ENCODE measurements around the gene SGSM2. TPM values are rescaled to one million over a fixed set of nuclear protein-coding genes. Genes with fewer than 3 reads are reported as not detected.

Gene SGSM2
- total and polyA plus RNA-seq, 2 of the 8 experiments (the other 6 are each of a cell fraction or from before 2014, with no cell fraction given) = 44.5 to 77.7 TPM

DNA sequence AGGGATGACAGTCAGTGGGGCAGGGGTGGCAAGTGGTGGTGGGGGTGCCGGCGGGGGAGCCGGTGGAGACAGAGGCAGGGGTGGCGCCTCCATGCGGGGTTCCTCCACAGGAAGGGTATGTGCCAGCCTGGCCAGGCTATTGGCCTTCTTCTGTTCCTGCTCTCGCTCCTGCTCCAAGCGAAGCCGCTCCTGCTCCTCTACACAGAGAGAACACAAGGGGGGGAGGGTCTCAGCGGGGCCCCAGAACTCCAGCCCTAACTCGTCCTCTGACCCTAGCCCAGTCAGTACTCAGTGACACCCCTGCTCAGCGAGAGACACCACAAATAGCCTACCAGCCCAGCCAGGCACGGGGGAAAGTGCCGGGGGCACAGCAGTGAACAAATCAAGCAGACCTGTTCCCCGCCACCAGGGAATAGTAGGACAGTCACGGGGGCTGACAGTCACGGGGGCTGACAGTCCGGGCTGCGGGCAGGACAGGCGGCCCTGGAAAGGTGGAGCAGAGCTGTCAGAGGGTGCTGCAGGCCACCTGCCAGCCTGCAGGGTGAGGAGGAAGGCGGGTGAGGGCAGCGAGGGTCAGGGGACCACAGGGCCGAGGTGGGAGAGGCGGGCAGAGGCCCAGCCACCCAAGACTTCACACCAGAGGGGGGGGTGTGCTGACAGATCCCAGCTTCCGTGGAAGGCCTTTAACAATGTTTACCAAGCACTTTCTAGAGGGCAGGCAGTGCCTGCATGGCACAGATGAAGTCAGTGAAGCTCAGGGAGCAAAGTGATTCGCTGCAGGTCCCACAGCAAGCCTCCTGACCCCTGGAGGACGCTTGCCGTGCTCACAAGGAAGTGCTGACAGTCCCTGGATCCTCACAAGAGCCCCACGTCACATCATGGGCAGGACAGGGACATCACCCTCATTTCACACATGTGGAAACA is 58.2 kb downstream of the SGSM2 start:
- H3K27ac ChIP-seq (ENCODE audit: low read depth, low read length) = no peak overlapping the region
- POLR2A ChIA-PET (ENCODE audit: partially characterized antibody) = interaction anchor here (0.9 to 1.3 kb wide), 3 partner anchors 15 to 57 kb away, joined by 3 to 4 read pairs (median 3); no protein-coding TSS in a partner anchor
- no peak overlapping the region for H4K5ac ChIP-seq (ENCODE audit: insufficient read length, low read depth, low read length)
- H4K8ac ChIP-seq (ENCODE audit: extremely low read depth, insufficient read depth, low read length) = peak overlapping the region; percentile 60
- no peak overlapping the region for H2AK5ac ChIP-seq (ENCODE audit: low read depth, low read length)
- no peak overlapping the region for H3K23ac ChIP-seq (ENCODE audit: insufficient read length)
- peaks cover 0 to 54% of the 10 kb centered on the region in 2 experiments; a peak in 2 of 4 replicates for H3K79me2 ChIP-seq (ENCODE audit: control insufficient read depth in 1 of 2, insufficient read depth in 2 of 2, low read length in 2 of 2)
- H3K27me3 ChIP-seq (replicated peaks in 1 of 4; ENCODE audit: control insufficient read depth in 3 of 4, extremely low read depth in 1 of 4, insufficient read depth in 3 of 4, low read length in 3 of 4) = no peaks in the 10 kb centered on the region
- H3K56ac ChIP-seq (replicated peaks; ENCODE audit: insufficient read length, low read depth, low read length) = no peak overlapping the region
- CTCF ChIA-PET (ENCODE audit: partially characterized antibody) = interaction anchor here (1.3 to 1.8 kb wide), 3 partner anchors 13 to 21 kb away, joined by 3 to 9 read pairs (median 6); no protein-coding TSS in a partner anchor
- H3K36me3 ChIP-seq (ENCODE audit: control insufficient read depth in 2 of 4, insufficient read depth in 4 of 4, low read length in 3 of 4) = no peaks in the 10 kb centered on the region
- H3K4me3 ChIP-seq (ENCODE audit: extremely low read depth in 1 of 4, insufficient read depth in 2 of 4, low read depth in 3 of 4, low read length in 4 of 4) = peak overlapping the region in 3 of 4 experiments; percentile 43 to 96 (median 48); a peak in 4 of 8 replicates
- no peak overlapping the region for H3K4ac ChIP-seq (replicated peaks; ENCODE audit: insufficient read length, low read depth, low read length)
- no peak overlapping the region for H3K14ac ChIP-seq (ENCODE audit: insufficient read length)
- DNase-seq (ENCODE audit: low read depth in 1 of 2, low spot score in 2 of 2) = no peak
- H3K23me2 ChIP-seq (ENCODE audit: low read depth, low read length) = peaks cover 25% of the 10 kb centered on the region
- peak overlapping the region; percentile 87; the same call in 1 of the 2 replicates for H2BK12ac ChIP-seq (ENCODE audit: low read depth, low read length)
- no peak overlapping the region for H2AFZ ChIP-seq (ENCODE audit: low read length)
- peak overlapping the region; percentile 75 to 94 for H3K4me2 ChIP-seq (ENCODE audit: insufficient read depth in 1 of 2, low read depth in 2 of 2, low read length in 2 of 2)
- FAIRE-seq = no peak
- H2BK5ac ChIP-seq (ENCODE audit: low read depth, low read length) = peak overlapping the region; percentile 12
- H3K9me3 ChIP-seq (ENCODE audit: insufficient read depth in 2 of 2, low read depth in 1 of 2, low read length in 1 of 2) = no peaks in the 10 kb centered on the region
- peaks cover 15 to 46% (median 32%) of the 10 kb centered on the region in 4 experiments for H3K4me1 ChIP-seq (replicated peaks in 1 of 4; ENCODE audit: control insufficient read depth in 3 of 4, insufficient read depth in 4 of 4, low read length in 3 of 4)
- WGBS, 2 experiments (ENCODE audit: extremely low coverage in 1 of 2, insufficient coverage in 1 of 2, insufficient read length in 1 of 2, insufficient replicate concordance in 2 of 2, low coverage in 1 of 2, low lambda C conversion rate in 2 of 2, missing lambda C conversion rate in 1 of 2) = 76% methylated on average over 23 of the region's 28 CpGs; no CpG with 5 or more reads in 1 of the 2 experiments
- H3K18ac ChIP-seq (ENCODE audit: extremely low read depth, low read length) = no peak overlapping the region; the same call in 1 of the 2 replicates
- TF ChIP-seq CREB1 (IDR thresholded peaks at IDR 0.05) = no peak
- no peak for TF ChIP-seq SIX5 (IDR thresholded peaks at IDR 0.05; ENCODE audit: low read depth, low read length)
- no peak for TF ChIP-seq CTBP2 (IDR thresholded peaks at IDR 0.05; ENCODE audit: borderline replicate concordance, insufficient read depth, insufficient read length, low read length)
- no peak for TF ChIP-seq PHF8 (conservative IDR thresholded peaks at IDR 0.05; ENCODE audit: low read depth, low read length)
- H4K20me1 ChIP-seq (replicated peaks in 1 of 2; ENCODE audit: control insufficient read depth in 1 of 2, insufficient read depth in 2 of 2, low read length in 2 of 2) = peaks cover 9 to 18% of the 10 kb centered on the region in 2 experiments
- no peak overlapping the region for H3K9ac ChIP-seq (replicated peaks in 1 of 4; ENCODE audit: extremely low read depth in 1 of 4, low read depth in 3 of 4, low read length in 3 of 4)
- H2BK15ac ChIP-seq (ENCODE audit: low read length) = peak overlapping the region; percentile 53; the same call in 1 of the 2 replicates
- H2BK120ac ChIP-seq (replicated peaks; ENCODE audit: low read depth, low read length) = no peak overlapping the region
- peaks cover 30% of the 10 kb centered on the region for H3K79me1 ChIP-seq (ENCODE audit: low read depth, low read length)
- 0 out of 2 replicates have a peak overlapping the region, but pooled peaks have one; percentile 55 for H2BK20ac ChIP-seq (ENCODE audit: low read length)
- H4K91ac ChIP-seq (replicated peaks; ENCODE audit: insufficient read length, low read length) = peak overlapping the region; percentile 66

All from H1 (cell line).